Smooth muscle cell of the brain vasculature (primary cell): ENCODE results near the gene ARRB1.
"Not testable (repeated sequence)": the region's sequence is repeated elsewhere in the genome, so short reads cannot be mapped to it uniquely, and the experiment has no call there.

Source experiments
- DNase-seq: peaks from one replicate; pipeline ENCODE4 v3.0.0-alpha.2; 2012; ENCODE audit warnings: low read depth, low spot score

ARRB1 gene

DNA sequence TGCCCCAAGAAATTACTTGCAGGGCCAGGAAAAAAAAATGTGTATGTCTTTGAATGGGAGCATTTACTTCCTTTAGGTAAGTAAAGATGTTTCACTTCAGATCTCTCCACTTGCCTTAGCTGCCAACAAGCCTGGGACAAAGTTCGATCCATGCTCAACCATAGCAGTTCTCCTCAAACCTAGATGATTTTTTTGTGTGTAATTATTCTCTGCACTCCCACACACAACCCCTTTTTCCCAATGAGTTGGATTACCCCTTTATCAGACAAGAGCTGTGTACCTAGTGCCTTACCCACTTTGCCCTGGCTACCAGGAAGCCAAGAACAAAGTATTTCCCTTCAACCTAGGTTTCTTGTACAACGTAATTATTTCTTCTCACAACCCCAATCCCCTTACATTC, 75.3 kb downstream of the ARRB1 start:
- no peak for DNase-seq

DNA sequence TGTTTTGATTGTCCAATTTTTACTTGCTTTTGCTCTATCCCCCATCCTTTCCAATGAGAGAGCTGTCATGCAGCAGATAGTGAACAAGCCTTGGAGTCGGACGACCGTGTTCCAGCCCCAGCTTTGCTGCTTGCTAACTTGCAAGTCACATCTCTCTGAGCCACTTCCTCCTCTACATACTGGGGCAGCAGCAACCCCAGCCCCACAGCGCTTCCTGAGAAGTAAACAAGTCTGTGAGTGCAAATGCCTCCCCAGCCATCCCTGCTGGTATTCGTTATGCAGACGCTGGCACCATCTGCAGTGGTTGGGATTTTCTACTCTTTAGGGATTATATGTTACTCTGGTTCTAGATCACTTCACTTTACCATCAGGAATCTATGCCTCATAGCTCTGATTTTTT, 75.9 kb downstream of the ARRB1 start:
- no peak for DNase-seq

DNA sequence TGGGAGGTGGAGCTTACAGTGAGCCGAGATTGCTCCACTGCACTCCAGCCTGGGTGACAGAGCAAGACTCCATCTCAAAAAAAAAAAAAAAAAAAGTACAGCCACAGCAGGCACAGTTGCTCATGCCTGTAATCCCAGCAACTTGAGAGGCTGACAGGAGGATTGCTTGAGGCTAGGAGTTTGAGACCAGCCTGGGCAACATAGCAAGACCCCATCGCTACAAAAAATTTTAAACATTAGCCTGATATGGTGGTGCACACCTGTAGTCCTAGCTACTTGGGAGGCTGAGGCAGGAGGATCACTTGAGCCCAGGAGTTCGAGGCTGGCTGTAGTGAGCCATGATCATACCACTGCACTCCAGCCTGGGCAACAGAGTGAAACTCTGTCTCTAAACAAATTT, 76.7 kb downstream of the ARRB1 start:
- not testable (repeated sequence) for DNase-seq

DNA sequence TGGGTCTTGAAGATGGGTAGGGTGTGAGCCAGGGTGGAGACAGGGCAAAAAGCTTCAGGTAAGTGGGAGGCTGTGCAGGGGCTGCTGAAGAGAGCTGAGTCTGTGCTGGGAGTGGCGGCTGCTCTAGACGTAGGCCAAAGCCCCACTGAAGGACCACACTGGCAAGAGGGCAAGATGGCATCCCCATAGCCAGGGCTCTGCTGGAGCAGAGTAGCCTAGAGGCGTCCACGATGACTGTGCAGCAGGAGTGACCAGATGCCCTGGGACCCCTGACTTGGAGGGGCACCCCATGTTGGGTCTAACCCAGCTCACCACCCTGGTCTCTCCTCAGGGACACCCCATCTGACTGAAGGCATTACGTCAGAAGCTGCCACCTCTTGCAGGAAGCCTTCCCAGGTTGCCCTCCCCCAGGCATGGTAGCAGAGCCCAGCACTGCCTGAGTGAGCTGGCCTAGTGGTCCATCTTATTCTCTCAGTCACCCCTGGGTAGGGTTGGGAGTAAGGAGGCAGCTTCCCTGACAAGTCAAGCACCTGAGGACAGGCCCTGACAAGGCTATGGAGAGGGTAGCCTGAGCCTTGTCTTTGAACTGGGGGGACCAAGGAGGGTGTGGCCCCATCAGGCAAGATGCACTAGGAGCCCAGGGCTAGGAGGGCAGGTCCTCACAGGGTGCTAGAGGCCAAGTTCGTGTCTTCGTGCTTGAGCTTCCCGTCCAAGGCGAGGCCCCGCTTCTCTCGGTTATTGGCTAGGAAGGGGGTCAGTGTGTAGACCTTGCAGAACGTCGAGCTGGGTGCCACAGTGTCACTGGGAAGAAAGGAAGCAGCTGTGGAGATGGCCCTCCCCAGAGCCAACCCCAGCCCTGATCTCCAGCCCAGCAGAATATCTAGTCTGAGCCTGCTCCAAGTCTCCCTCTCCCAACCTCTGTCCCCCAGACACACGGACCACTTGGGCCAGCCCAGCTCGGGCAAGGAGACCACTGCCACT, 77.8 kb downstream of the ARRB1 start:
- DNase-seq = no peak

DNA sequence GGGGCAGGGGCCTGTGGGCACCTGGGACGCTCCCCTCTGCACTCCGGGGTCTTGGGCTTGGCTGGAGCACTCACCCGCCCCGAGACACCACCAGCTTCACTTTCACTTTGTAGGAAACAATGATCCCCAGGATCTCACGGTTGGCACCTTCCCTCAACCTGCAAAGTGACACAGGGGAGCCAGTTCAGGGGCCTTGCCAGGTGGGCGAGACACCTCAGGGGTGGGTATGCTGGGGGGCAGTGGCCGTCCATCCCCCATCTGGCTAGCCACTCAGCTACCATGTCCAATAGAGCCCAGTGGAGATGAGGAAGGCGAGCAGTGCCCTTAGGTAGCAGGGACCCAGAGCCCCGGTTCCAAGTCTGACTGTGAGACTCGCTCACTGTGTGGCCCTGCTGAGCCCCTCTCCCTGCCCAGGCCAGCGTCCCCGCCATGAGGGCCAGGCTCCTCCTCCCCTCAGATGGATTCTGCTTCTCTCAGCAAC, 78.6 kb downstream of the ARRB1 start:
- DNase-seq = no peak

DNA sequence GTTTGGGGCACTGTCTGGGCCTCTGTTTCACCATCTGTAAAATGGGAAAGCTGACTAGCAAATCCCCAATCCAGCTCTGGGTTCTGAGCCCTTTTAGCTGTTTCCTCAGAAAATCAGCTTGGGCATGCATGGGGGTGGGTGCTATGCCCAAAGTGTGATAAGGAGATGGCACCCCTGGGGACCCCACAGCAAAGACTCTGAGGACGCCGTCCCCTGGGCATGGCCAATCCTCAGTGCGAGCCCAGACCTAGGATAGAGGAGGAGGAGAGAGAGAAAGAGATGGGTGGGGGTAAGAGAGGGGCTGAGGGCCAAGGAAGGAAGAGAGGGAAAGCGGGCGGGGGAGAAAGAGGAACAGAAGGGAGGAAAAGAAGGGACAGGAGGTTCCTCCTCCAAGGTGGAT, 79.1 kb downstream of the ARRB1 start:
- no peak for DNase-seq

DNA sequence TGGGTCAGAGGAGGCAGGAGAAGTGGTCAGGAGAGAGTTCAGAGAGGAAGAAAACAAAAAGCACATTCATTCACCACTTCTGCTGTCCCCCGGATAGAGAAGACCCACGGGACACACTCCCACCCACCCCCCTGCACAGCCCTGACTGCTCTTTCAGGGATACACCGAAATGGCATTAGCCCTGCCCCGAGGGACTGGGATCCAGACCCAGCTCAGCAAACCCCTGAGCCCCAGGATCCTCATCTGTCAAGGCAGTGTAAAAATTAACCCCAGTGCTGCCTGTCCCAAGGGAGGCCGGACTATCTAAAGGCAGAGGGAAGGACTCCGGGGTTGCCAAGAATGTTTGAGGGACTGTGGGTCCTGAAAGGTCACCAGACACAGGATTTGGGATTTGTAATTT, 79.7 kb downstream of the ARRB1 start:
- no peak for DNase-seq

DNA sequence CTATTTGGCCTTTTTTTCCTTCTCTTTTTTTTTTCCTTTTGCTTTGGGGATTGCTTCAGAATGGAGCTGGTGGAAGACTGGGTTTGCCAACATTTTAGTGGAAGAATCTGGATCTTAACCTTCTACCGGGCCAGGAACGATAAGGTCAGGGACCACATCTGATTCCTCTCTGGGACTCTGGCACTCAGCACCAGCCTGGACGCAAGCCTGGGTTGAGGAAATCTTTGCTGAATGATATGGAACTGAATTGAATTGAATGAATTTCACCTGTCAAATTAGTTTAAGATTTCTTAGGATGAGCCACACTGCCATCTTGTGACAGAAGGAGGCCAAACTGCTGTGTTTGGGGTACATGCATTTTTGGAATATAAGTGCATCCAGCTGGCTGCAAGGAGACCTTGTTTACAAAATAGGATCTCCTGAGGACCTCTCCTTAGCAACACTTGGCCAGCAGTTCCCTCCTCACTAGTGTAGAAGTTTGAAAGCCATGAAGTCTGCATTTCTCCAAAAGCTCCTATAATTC, 80.5 kb downstream of the ARRB1 start:
- no peak for DNase-seq

DNA sequence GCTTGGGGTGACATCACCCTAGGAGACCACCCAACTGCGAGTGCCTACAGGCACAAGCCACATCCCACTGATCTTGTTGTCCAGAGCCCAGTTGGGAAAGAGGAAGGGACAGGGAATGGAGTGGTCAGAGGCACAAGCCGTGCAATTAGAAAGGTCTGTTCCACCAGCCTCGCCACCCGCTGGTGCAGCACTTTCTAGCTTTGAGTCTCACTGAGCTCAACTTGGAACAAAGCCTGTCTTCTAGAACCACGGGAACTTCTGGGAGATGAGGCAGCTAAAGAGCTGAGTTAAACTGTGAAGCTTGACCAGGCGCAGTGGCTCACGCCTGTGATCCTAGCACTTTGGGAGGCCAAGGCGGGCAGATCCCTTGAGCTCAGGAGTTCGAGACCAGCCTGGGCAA, 81.6 kb downstream of the ARRB1 start:
- DNase-seq = no peak

DNA sequence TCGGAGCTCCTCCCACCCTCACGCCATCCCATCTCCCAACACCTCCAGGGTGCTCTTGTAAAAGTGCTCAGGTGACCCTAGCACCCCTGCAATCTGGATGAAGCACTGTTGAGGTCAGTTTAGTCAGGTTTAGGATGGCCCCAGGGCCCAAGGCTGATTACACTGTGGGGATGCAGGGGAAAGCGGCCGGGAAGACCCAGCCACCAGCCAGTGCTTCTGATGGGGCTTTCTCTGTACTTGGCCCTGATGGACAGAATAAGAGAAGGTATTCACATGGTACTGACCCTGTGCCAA, 82.1 kb downstream of the ARRB1 start:
- no peak for DNase-seq

DNA sequence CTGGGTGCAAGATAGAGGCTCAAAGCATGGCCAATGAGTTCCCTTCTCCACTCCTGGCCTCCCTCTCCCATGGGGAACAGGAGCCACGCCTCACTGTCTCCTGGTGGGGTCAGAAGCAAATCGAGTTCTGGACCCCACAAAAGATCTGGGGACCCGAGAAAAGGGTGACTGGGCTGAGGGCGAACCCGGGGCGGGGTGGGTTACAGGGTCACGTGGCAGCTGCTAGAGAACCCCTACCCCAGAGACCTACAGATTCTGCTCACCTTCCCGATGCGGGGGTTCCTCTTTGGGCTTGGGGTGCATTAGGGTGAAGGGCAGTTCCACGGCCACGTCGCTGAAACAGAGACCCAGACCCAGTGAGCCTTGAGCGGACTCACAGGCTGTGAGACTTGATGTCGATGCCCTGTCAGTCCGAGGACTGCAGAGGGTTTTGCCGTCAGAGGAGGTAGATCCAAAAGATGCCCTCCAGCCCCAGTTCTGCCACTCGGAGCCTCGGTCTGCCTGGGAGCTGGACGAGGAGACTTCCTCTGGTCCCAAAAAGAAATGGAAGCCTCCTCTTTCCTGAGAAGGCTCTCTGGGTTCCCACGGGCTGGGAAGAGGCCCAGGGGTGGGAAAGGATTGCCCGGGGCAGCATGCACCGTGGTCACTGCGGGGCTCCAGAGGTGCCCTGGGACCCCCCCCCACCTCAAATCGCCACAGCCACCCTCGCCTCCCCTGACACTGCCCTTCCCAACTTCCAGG, 82.7 kb downstream of the ARRB1 start:
- no peak for DNase-seq

DNA sequence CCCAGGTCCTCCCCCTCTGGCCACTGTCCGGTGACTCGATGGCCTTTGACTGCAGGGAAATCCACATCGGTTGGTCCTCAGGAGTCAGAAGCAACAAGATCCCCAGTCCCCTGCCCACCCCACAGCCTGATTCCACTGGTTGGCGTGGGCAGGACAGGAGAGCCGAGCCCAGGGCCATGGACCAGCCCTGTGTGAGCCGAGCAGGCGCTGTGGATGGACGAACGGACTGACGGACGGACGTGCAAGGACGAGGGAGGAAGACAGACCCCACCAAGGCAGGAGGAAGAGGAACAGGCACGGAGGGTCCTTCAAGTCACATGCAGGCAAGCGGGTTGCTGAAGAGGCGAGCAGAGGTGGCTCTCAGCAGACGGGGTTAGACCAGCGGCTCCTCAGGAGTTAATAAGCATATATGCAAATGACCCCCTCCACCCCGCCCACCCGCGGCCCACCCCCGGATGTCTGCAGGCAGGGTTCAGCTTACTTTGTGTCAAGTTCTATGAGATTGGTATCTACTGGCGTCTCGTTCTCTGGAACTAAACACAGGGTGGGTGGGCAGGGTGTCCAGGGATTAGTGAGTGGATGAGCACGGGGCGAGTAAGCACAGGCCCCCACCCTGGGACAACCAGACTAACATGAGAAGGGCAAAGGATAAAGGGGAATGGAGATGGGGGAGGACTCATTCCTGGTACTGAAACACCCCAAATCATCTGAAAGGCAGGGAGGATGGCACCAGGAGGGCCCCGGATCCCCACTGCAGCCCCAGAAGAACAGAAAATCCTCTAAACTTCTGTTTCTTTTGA, 84.1 kb downstream of the ARRB1 start:
- no peak for DNase-seq

DNA sequence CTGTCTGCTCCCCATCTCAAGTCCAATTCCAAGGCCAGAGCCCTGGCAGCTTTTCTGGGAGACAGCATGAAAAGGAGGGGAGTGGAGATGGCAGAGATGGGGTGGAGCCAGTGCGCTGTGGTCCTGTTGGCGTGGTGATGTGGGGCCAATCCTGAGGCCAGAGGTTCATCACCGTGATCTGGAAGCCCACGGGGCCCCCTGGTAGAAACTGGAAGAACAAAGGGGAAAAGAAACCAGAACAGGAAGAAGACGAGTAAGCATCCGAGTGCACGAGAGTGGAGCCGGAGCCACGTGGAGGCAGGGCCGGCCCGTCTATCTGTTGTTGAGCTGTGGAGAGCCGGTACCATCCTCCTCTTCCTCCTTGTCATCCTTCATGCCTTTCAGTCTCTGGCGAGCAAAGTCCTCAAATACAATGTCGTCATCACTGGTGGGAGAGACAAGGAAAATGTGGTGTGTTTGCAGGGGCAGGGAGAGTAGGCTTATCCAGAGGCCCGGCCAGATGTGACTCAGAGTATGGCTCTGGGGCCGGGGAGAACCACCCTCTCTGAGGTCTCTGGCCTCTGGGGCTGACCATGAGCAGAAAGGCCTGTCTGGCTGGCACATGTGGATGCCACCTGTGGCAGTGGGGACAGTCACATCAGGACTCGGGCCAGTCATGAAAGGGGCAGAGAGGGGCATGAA, 85.5 kb downstream of the ARRB1 start:
- DNase-seq = no peak

DNA sequence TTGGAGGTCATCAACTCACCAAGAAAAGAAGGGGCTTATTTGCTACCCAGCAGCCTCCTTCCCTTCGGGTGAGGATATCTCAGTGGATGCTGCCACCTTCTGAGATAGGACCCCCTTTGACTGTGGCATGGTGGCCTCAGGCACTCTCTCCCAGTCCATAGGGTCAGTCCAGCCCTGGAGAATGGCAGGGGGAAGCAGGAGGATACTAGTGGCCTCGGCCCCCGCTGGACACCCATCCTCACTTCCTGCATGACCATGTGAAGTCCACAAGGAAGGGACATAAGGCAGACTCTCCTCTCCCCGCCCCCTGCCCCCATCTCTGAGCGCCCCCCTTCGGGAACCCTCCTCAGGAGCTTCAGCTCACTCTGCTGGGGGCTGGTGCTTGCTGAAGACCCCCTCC, 86.5 kb downstream of the ARRB1 start:
- DNase-seq = no peak

DNA sequence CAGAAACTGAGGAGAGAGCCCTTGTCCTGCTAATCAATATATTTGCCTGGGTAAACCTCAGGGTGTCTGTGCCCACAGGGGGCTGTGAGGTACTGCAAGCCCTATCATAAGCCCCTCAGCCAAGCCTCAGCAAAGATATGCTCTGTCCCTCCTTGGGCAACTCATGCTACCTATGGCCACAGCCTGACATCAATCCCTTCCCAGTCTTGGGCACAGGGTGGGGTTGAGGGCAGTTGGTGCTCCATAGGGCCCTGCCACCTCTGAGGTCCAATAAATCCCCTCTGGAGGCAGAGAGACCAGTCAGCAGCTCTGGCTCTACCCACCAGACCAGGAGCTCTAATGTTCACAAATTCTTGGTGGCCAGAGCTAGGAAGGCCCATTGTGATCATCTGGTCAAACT, 87.1 kb downstream of the ARRB1 start:
- DNase-seq = no peak

DNA sequence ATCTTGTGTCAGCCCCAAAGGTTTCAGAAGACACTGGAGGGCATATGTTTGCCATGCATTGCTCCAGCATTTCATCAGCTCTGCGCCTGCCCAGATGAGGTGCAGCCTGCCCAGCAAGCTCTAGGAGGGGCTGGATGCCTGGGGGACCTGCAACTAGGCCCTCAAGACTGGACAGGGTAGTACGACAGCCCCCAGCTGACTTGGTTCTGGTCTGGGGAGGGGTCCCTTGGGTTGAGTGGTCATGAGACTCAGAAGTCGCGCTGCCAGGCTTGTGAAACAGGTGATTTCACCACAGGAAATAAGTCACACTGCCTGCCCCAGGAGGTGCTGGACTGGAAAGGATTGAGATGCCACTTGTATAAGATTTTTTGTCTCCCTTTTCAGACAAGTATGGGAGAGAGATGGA, 87.5 kb downstream of the ARRB1 start:
- DNase-seq = no peak

DNA sequence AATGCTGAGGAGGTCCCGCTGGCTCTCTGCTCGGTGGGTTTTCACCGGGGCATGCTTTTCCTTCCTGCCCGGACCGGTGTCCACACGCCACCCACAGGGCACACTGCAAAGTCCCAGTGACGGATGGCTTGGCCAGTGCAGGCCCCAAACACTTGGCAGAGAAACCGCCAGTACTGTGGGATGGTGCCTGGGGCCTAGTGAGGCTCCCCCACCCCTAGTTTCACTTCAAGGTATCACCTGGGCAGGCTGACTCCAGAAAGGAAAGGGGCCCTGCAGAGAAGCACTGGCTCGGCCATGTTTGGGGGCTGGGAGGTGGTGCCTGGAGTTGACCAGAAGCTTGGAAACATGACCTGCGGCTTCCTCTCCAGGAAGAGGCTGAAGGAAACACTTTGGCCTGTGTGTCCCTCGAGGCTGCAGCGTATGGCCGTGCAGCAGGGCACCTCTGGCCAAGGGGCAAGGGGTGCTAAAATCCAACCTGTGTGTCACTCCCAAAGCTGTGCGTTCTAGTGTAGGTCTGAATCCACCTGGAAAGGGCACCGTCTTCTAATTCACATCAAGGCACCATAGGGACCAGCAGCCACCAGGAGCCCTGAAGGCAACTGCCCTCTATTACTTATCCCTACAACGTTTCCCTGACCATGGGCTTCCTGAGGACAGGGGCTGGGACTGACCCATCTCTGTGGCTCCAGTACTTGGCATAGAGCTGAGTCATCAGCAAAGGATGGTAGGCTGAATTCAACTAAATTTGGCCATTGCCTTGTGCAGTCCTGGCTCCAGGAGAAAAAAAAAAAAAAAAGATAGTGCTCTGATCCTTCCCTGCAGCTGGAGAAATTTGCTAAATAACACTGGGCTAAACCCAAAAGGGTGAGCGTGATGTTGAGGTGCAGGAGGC, 88.3 kb downstream of the ARRB1 start:
- DNase-seq = no peak

DNA sequence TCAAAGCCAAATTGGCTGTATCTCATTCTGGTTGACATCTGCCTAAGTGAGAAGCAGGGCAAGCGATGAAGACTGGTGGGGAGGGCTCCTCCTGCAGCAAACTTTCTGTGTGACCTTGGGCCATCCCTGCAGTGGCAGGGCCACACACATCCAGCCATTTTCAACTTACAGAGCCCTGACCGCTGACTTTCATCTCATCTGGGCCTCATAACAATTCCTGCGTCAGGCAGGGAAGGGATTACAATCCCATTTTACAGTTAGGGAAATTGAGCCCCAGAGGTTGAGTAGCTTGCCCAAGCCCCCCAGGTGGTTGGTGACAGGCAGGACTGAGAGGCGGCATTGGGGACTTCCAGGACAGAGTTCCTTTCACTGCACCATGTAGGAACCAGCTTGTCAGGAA, 89.0 kb downstream of the ARRB1 start:
- no peak for DNase-seq

DNA sequence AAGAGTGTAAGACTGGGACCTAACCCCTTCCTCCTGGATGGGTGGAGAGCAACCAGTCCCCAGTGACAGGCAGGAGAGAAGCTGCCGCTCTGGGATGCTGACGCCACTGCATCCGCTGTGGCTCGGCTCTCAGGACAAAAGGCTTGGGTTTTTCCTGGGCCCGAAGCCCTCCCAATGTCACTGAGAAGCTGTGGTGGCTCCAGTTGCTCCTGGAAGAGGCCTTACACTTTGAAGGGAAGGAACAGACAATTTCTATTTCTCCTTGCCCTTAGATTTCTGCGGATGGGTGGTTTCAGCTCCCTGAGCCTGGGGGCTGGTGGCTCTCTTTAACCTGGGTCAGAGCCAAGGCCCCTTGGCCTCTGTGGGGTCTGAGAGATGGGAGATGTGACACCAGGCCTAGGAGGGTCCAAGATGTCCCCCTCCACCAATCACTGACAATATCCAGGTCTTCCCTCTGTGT, 89.5 kb downstream of the ARRB1 start:
- no peak for DNase-seq
